IMR-90 (cell line): ENCODE measurements around the gene LIPJ. TPM values are rescaled to one million over a fixed set of nuclear protein-coding genes. Genes with fewer than 3 reads are reported as not detected.

Experiments
- ATAC-seq: fragments of 200-7000 bp; cut with Tn5 transposase; 2 replicates; pipeline ENCODE4 v1.9.1; 2020; ENCODE audit warnings: low read depth, mild to moderate bottlenecking, moderate library complexity
- BruUV-seq: library from RNA; stranded (reverse); fragments of 400-500 nt; replicated peaks from 2 replicates; lab custom pipeline; 2021; lab: Mats Ljungman, UMichigan
- CTCF ChIA-PET: fragments of 300-600 bp; formaldehyde crosslinking; extraction: SDS; loops from one replicate; lab custom pipeline; 2021; ENCODE audit warnings: antibody characterized with exemption; lab: Yijun Ruan, JAX
- POLR2A ChIA-PET: fragments of 300-600 bp; sonication (Branson Sonifier 250); formaldehyde crosslinking; loops from one replicate; lab custom pipeline; 2022; ENCODE audit warnings: antibody characterized with exemption; ENCODE audit not compliant: unreplicated experiment; lab: Charles Lee
- DNase-seq: peaks from one replicate; pipeline ENCODE4 v3.0.0; 2013
- H2AFZ ChIP-seq: replicated peaks from 2 replicates; pipeline ENCODE3; 2013; ENCODE audit warnings: low read length, mild to moderate bottlenecking; ENCODE audit not compliant: poor library complexity
- H2AK5ac ChIP-seq: 2 replicates; pipeline ENCODE4 v1.6.1; 2013; ENCODE audit warnings: low read depth, low read length, inconsistent platforms
- H2AK9ac ChIP-seq: replicated peaks from 2 replicates; pipeline ENCODE3; 2013; ENCODE audit warnings: mild to moderate bottlenecking, low read depth, low read length, moderate library complexity; ENCODE audit not compliant: poor library complexity
- H2BK120ac ChIP-seq: 2 replicates; pipeline ENCODE4 v1.6.1; 2013; ENCODE audit warnings: low read depth, low read length, inconsistent platforms
- H2BK15ac ChIP-seq: 3 replicates; pipeline ENCODE4 v1.6.1; 2013; ENCODE audit warnings: low read depth, low read length, inconsistent platforms
- H2BK20ac ChIP-seq: 2 replicates; pipeline ENCODE4 v1.6.1; 2013; ENCODE audit warnings: low read depth, mild to moderate bottlenecking, inconsistent platforms, low read length, moderate library complexity
- H2BK5ac ChIP-seq: 2 replicates; pipeline ENCODE4 v1.6.1; 2013; ENCODE audit warnings: mild to moderate bottlenecking, low read depth, low read length, inconsistent platforms; ENCODE audit not compliant: poor library complexity, severe bottlenecking
- H3K14ac ChIP-seq: replicated peaks from 2 replicates; pipeline ENCODE4 v1.6.1; 2013; ENCODE audit warnings: low read depth, low read length, inconsistent platforms
- H3K18ac ChIP-seq: 2 replicates; pipeline ENCODE4 v1.6.1; 2013; ENCODE audit warnings: low read depth, low read length, control low read depth
- H3K23ac ChIP-seq: 2 replicates; pipeline ENCODE4 v1.6.1; 2013; ENCODE audit warnings: low read depth, low read length, inconsistent platforms
- H3K27ac ChIP-seq: 2 replicates; pipeline ENCODE4 v1.5.1; 2013; ENCODE audit warnings: mild to moderate bottlenecking, control low read depth, low read length; ENCODE audit not compliant: insufficient read depth
- H3K27me3 ChIP-seq: 2 replicates; pipeline ENCODE4 v1.6.1; 2013; ENCODE audit warnings: low read length; ENCODE audit not compliant: control insufficient read depth, insufficient read depth
- H3K36me3 ChIP-seq: 2 replicates; pipeline ENCODE4 v1.6.1; 2013; ENCODE audit warnings: low read length, mixed read lengths; ENCODE audit not compliant: control insufficient read depth, insufficient read depth
- H3K4ac ChIP-seq: 2 replicates; pipeline ENCODE4 v1.6.1; 2013; ENCODE audit warnings: low read depth, low read length, inconsistent platforms
- H3K4me1 ChIP-seq: 2 replicates; pipeline ENCODE4 v1.6.1; 2013; ENCODE audit warnings: low read length, mixed read lengths; ENCODE audit not compliant: control insufficient read depth, insufficient read depth
- H3K4me2 ChIP-seq: 2 replicates; pipeline ENCODE4 v1.6.1; 2013; ENCODE audit warnings: low read depth, mild to moderate bottlenecking, control low read depth, low read length, moderate library complexity
- H3K4me3 ChIP-seq: 2 replicates; pipeline ENCODE4 v1.5.1; 2013; ENCODE audit warnings: low read depth, mild to moderate bottlenecking, control low read depth, low read length, moderate library complexity; ENCODE audit not compliant: insufficient read depth
- H3K56ac ChIP-seq: 2 replicates; pipeline ENCODE4 v1.6.1; 2013; ENCODE audit warnings: low read length, inconsistent platforms; ENCODE audit not compliant: insufficient read depth; ENCODE audit errors: extremely low read depth
- H3K79me1 ChIP-seq, 2 experiments: 2 replicates each; pipeline ENCODE4 v1.6.1; 2013; ENCODE audit warnings: low read length in 2 of 2, inconsistent platforms in 1 of 2, low read depth in 1 of 2
- H3K9ac ChIP-seq: 2 replicates; pipeline ENCODE4 v1.6.1; 2013; ENCODE audit warnings: low read depth, low read length, control low read depth
- H3K9me1 ChIP-seq: 2 replicates; pipeline ENCODE4 v1.6.1; 2013; ENCODE audit warnings: low read length, inconsistent platforms; ENCODE audit not compliant: insufficient read depth
- H3K9me3 ChIP-seq: 2 replicates; pipeline ENCODE4 v1.6.1; 2013; ENCODE audit warnings: low read length; ENCODE audit not compliant: control insufficient read depth, insufficient read depth
- H4K20me1 ChIP-seq: 2 replicates; pipeline ENCODE4 v1.6.1; 2013; ENCODE audit warnings: low read length, inconsistent platforms; ENCODE audit not compliant: insufficient read depth
- H4K5ac ChIP-seq: 2 replicates; pipeline ENCODE4 v1.6.1; 2013; ENCODE audit warnings: mild to moderate bottlenecking, low read depth, low read length, control low read depth
- H4K8ac ChIP-seq, 2 experiments: 2 replicates each; pipeline ENCODE4 v1.6.1; 2013; ENCODE audit warnings: low read depth in 2 of 2, low read length in 2 of 2, control low read depth in 1 of 2, inconsistent platforms in 1 of 2
- H4K91ac ChIP-seq: 2 replicates; pipeline ENCODE4 v1.6.1; 2013; ENCODE audit warnings: low read depth, low read length, inconsistent platforms; ENCODE audit not compliant: insufficient read depth
- BHLHE40 ChIP-seq: fragments of 150-350 bp; IDR thresholded peaks from 2 replicates; pipeline ENCODE4 v1.6.1; 2016; ENCODE audit warnings: mild to moderate bottlenecking, low read depth, low read length
- CEBPB ChIP-seq: IDR thresholded peaks from 2 replicates; pipeline ENCODE4 v1.6.1; 2012; ENCODE audit warnings: low read depth, low read length, improper control_type of control experiment
- CHD1 ChIP-seq: IDR thresholded peaks from 2 replicates; pipeline ENCODE4 v1.6.1; 2012; ENCODE audit warnings: low read depth, low read length, improper control_type of control experiment
- FOS ChIP-seq: fragments of 150-350 bp; IDR thresholded peaks from 2 replicates; pipeline ENCODE4 v1.6.1; 2016; ENCODE audit warnings: low read depth, low read length
- MAFK ChIP-seq: IDR thresholded peaks from 2 replicates; pipeline ENCODE4 v1.6.1; 2012; ENCODE audit warnings: low read depth, low read length, improper control_type of control experiment
- MAZ ChIP-seq: IDR thresholded peaks from 2 replicates; pipeline ENCODE4 v1.6.1; 2012; ENCODE audit warnings: low read depth, mild to moderate bottlenecking, low read length, improper control_type of control experiment, moderate library complexity, borderline replicate concordance
- MXI1 ChIP-seq: IDR thresholded peaks from 2 replicates; pipeline ENCODE4 v1.6.1; 2012; ENCODE audit warnings: low read depth, mild to moderate bottlenecking, low read length, moderate library complexity, borderline replicate concordance
- NFE2L2 ChIP-seq: fragments of 150-350 bp; IDR thresholded peaks from 2 replicates; pipeline ENCODE4 v1.6.1; 2016; ENCODE audit warnings: low read depth, mild to moderate bottlenecking, low read length
- POLR2A ChIP-seq: IDR thresholded peaks from 2 replicates; pipeline ENCODE4 v1.6.1; 2012; ENCODE audit warnings: mild to moderate bottlenecking, low read depth, low read length
- RAD21 ChIP-seq: IDR thresholded peaks from 2 replicates; pipeline ENCODE4 v1.6.1; 2012; ENCODE audit warnings: low read length, improper control_type of control experiment
- RCOR1 ChIP-seq: IDR thresholded peaks from 2 replicates; pipeline ENCODE4 v1.6.1; 2012; ENCODE audit warnings: mild to moderate bottlenecking, low read length, improper control_type of control experiment; ENCODE audit not compliant: insufficient replicate concordance
- RFX5 ChIP-seq: IDR thresholded peaks from 2 replicates; pipeline ENCODE4 v1.8.0; 2012; ENCODE audit warnings: low read depth, mild to moderate bottlenecking, low read length, moderate library complexity
- SMC3 ChIP-seq: fragments of 150-350 bp; IDR thresholded peaks from 2 replicates; pipeline ENCODE4 v1.6.1; 2016; ENCODE audit warnings: low read depth, mild to moderate bottlenecking, antibody characterized with exemption, low read length, moderate library complexity
- WGBS, 2 experiments: methylation state at CpG; one replicate each; pipeline versions ENCODE4 v1.1.5 to v1.1.7; 2013; ENCODE audit warnings: missing lambda C conversion rate in 2 of 2; ENCODE audit not compliant: insufficient read length in 1 of 2; ENCODE audit errors: extremely low coverage in 2 of 2; 5-methylcytosine and 5-hydroxymethylcytosine counted together
- dilution Hi-C: fragments of 300-500 bp; cut with HindIII; formaldehyde crosslinking; loops from one replicate; pipeline ENCODE4 v1.14.3; 2018; ENCODE audit warnings: low sequenced_read_pairs; ENCODE audit not compliant: unreplicated experiment
- in situ Hi-C: fragments of 300-500 bp; cut with MboI; formaldehyde crosslinking; loops from 3 replicates; pipeline ENCODE4 v1.14.3; 2019; ENCODE audit warnings: low sequenced_read_pairs, inconsistent platforms, mixed read lengths
- intact Hi-C: fragments of 100-400 bp; cut with micrococcal nuclease; formaldehyde crosslinking; loops from 2 replicates; pipeline ENCODE4 v1.10.0; 2022
- polyA plus RNA-seq, 3 experiments: library from polyadenylated mRNA; depleted of rRNA; stranded (reverse); fragments of >200 nt; gene quantifications; 2 replicates each; pipeline ENCODE4 v1.2.3, GENCODE V29; 2012; ENCODE audit warnings: low replicate concordance in 1 of 3
- total RNA-seq: library from RNA; depleted of rRNA; stranded (reverse); fragments of >200 nt; gene quantifications from 2 replicates; pipeline ENCODE4 v1.2.3, GENCODE V29; 2012
- TF ChIP-seq, protein P1 (sequence below): fragments of 150-350 bp; IDR thresholded peaks from 2 replicates; pipeline ENCODE4 v1.6.1; 2016; ENCODE audit warnings: low read depth, mild to moderate bottlenecking, low read length, moderate library complexity, borderline replicate concordance
- TF ChIP-seq, protein P2 (sequence below): fragments of 150-350 bp; IDR thresholded peaks from 2 replicates; pipeline ENCODE4 v1.6.1; 2017; ENCODE audit warnings: mild to moderate bottlenecking, antibody characterized with exemption, low read length, low read depth
- TF ChIP-seq, protein P3 (sequence below): conservative IDR thresholded peaks from 2 replicates; pipeline ENCODE4 v1.5.1; 2012; ENCODE audit warnings: mild to moderate bottlenecking, low read depth, low read length, improper control_type of control experiment

The LIPJ gene
- total and polyA plus RNA-seq, 2 of the 4 experiments (the other 2 are of a cell fraction), result not detected

DNA sequence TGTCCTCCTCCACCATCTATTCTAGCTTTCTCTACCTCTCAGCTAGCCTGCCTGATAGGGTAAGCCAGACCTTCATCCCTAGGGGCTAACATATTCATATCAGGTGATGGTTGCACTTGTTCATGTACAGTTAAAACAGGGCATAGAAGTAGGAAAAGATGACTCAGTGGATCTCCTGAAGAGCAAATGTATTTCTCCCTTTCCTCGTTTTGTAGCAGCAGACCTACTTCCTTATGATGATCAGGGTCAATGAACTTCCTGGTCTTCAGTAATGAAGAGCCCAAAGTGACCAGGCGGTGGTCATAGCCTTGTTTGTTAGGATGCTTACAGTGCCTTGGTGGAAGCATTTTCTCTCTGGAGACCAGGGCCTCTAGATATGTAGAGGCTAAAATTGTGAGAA lies 6.3 kb downstream of the LIPJ start:
- Histone ChIP-seq H2AK9ac (no peak overlapping the region), H3K14ac (no peak overlapping the region), H3K79me1 (no peaks in the 10 kb centered on the region), H3K9me3 (no peaks in the 10 kb centered on the region), H3K27ac (no peak overlapping the region), H4K5ac (no peak overlapping the region), H3K4ac (no peak overlapping the region), H3K4me1 (no peaks in the 10 kb centered on the region), H2BK5ac (no peak overlapping the region), H2BK120ac (no peak overlapping the region), H3K27me3 (no peaks in the 10 kb centered on the region), H2AK5ac (no peak overlapping the region), H3K4me2 (no peak overlapping the region), H2AFZ (no peak overlapping the region), H3K9me1 (no peaks in the 10 kb centered on the region), H3K36me3 (no peaks in the 10 kb centered on the region), H4K8ac (no peak overlapping the region), H3K9ac (no peak overlapping the region), H2BK20ac (no peak overlapping the region), H2BK15ac (no peak overlapping the region), H4K91ac (no peak overlapping the region), H3K18ac (no peak overlapping the region), H3K4me3 (no peak overlapping the region), H3K56ac (no peak overlapping the region), H4K20me1 (no peaks in the 10 kb centered on the region), H3K23ac (no peak overlapping the region)
- dilution Hi-C loops, result no loop called here
- intact Hi-C loops, result loop anchor here (10.0 kb wide), 1 partner anchor 122 kb away; no protein-coding TSS in a partner anchor
- WGBS, 2 experiments, result no CpG with 5 or more reads among the region's 2 CpGs
- in situ Hi-C loops, result no loop called here
- no TSS peak for BruUV-seq
- ATAC-seq, result no peak
- ChIA-PET CTCF (no interaction called here), POLR2A (no interaction called here)
- DNase-seq, result no peak
- no peak for TF ChIP-seq CEBPB
- no peak for TF ChIP-seq RCOR1
- TF ChIP-seq MAFK, result no peak
- TF ChIP-seq, protein P1, sequence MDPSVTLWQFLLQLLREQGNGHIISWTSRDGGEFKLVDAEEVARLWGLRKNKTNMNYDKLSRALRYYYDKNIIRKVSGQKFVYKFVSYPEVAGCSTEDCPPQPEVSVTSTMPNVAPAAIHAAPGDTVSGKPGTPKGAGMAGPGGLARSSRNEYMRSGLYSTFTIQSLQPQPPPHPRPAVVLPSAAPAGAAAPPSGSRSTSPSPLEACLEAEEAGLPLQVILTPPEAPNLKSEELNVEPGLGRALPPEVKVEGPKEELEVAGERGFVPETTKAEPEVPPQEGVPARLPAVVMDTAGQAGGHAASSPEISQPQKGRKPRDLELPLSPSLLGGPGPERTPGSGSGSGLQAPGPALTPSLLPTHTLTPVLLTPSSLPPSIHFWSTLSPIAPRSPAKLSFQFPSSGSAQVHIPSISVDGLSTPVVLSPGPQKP, result no peak
- no peak for TF ChIP-seq POLR2A
- no peak for TF ChIP-seq NFE2L2
- TF ChIP-seq MAZ, result no peak
- no peak for TF ChIP-seq BHLHE40
- TF ChIP-seq, protein P2, sequence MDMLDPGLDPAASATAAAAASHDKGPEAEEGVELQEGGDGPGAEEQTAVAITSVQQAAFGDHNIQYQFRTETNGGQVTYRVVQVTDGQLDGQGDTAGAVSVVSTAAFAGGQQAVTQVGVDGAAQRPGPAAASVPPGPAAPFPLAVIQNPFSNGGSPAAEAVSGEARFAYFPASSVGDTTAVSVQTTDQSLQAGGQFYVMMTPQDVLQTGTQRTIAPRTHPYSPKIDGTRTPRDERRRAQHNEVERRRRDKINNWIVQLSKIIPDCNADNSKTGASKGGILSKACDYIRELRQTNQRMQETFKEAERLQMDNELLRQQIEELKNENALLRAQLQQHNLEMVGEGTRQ, result no peak
- no peak for TF ChIP-seq FOS
- no peak for TF ChIP-seq SMC3
- TF ChIP-seq RAD21, result no peak
- no peak for TF ChIP-seq CHD1
- no peak for TF ChIP-seq RFX5
- TF ChIP-seq MXI1, result no peak
- TF ChIP-seq, protein P3, sequence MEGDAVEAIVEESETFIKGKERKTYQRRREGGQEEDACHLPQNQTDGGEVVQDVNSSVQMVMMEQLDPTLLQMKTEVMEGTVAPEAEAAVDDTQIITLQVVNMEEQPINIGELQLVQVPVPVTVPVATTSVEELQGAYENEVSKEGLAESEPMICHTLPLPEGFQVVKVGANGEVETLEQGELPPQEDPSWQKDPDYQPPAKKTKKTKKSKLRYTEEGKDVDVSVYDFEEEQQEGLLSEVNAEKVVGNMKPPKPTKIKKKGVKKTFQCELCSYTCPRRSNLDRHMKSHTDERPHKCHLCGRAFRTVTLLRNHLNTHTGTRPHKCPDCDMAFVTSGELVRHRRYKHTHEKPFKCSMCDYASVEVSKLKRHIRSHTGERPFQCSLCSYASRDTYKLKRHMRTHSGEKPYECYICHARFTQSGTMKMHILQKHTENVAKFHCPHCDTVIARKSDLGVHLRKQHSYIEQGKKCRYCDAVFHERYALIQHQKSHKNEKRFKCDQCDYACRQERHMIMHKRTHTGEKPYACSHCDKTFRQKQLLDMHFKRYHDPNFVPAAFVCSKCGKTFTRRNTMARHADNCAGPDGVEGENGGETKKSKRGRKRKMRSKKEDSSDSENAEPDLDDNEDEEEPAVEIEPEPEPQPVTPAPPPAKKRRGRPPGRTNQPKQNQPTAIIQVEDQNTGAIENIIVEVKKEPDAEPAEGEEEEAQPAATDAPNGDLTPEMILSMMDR, result no peak
